H1 (cell line): ENCODE measurements around the gene TIAM2.

Source experiments
- EP300 ChIP-seq, 2 experiments: IDR thresholded peaks; 1 replicate in 1 of 2; 2 replicates in 1 of 2; pipeline ENCODE4 v1.6.1; 2011 to 2012; ENCODE audit warnings: low read depth in 2 of 2, low read length in 2 of 2, mild to moderate bottlenecking in 2 of 2, borderline replicate concordance in 1 of 2, inconsistent platforms in 1 of 2, moderate library complexity in 1 of 2
- EZH2 ChIP-seq: fragments of 200-600 bp; sonication (generic); IDR thresholded peaks from 2 replicates; pipeline ENCODE4 v1.7.1; 2012; ENCODE audit warnings: low read depth, mild to moderate bottlenecking, moderate library complexity, low read length, inconsistent platforms; ENCODE audit not compliant: severe bottlenecking
- GABPA ChIP-seq: IDR thresholded peaks from 2 replicates; pipeline ENCODE4 v1.6.1; 2011; ENCODE audit warnings: mild to moderate bottlenecking, low read length, moderate library complexity, borderline replicate concordance; ENCODE audit not compliant: insufficient read depth
- POLR2A ChIP-seq, 2 experiments: IDR thresholded peaks; 1 replicate in 1 of 2; 2 replicates in 1 of 2; pipeline ENCODE4 v1.6.1; 2011; ENCODE audit warnings: low read depth in 2 of 2, low read length in 2 of 2, mild to moderate bottlenecking in 2 of 2; ENCODE audit errors: control extremely low read depth in 1 of 2
- POLR2AphosphoS5 ChIP-seq: IDR thresholded peaks from 2 replicates; pipeline ENCODE4 v1.6.1; 2011; ENCODE audit warnings: low read depth, low read length
- SP1 ChIP-seq: IDR thresholded peaks from 2 replicates; pipeline ENCODE4 v1.6.1; 2011; ENCODE audit warnings: low read depth, low read length
- ZNF274 ChIP-seq: IDR thresholded peaks from 2 replicates; pipeline ENCODE4 v1.7.0; 2012; ENCODE audit warnings: low read length, borderline replicate concordance; ENCODE audit errors: extremely low read depth
- TF ChIP-seq, protein P1 (sequence below), 3 experiments: IDR thresholded peaks; 1 replicate in 2 of 3; 2 replicates in 1 of 3; pipeline versions ENCODE4 v1.5.1 to v1.6.1; 2011; ENCODE audit warnings: low read length in 3 of 3, mild to moderate bottlenecking in 3 of 3, inconsistent platforms in 2 of 3, low read depth in 1 of 3, moderate library complexity in 1 of 3; ENCODE audit not compliant: insufficient read depth in 1 of 3; ENCODE audit errors: control extremely low read depth in 1 of 3

DNA sequence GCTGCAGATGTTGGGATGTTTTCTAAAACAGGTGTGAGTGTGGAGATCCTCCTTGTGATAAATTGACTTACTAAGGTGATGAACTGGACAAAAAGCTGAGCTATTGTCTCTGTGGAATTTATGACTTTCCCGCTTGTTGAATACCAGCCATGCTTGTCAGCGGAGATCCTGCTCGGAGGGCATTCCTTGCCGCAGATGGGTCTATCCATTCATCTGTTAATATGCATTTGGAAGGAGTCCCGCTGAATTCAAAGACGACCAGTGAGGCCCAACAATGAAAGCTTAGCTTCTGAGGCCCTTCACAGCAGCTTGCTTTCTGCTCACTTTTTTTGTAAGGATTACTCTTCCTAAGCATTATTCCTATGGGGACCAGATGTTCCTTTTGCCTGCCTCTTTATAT is 124.9 kb downstream of the TIAM2 start:
- TF ChIP-seq POLR2AphosphoS5 (no peak), EP300 (IDR thresholded peaks at IDR 0.05; ENCODE audit: borderline replicate concordance in 1 of 2, low read depth in 2 of 2, low read length in 2 of 2) (peak in 1 of 2 experiments; percentile 96; a peak in 1 of 3 replicates), GABPA (no peak), EZH2 (no peak), POLR2A (IDR thresholded peaks at IDR 0.05; ENCODE audit: control extremely low read depth in 1 of 2, low read depth in 2 of 2, low read length in 2 of 2) (no peak), SP1 (peak; percentile 78), ZNF274 (no peak)
- TF ChIP-seq, protein P1, sequence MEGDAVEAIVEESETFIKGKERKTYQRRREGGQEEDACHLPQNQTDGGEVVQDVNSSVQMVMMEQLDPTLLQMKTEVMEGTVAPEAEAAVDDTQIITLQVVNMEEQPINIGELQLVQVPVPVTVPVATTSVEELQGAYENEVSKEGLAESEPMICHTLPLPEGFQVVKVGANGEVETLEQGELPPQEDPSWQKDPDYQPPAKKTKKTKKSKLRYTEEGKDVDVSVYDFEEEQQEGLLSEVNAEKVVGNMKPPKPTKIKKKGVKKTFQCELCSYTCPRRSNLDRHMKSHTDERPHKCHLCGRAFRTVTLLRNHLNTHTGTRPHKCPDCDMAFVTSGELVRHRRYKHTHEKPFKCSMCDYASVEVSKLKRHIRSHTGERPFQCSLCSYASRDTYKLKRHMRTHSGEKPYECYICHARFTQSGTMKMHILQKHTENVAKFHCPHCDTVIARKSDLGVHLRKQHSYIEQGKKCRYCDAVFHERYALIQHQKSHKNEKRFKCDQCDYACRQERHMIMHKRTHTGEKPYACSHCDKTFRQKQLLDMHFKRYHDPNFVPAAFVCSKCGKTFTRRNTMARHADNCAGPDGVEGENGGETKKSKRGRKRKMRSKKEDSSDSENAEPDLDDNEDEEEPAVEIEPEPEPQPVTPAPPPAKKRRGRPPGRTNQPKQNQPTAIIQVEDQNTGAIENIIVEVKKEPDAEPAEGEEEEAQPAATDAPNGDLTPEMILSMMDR (IDR thresholded peaks at IDR 0.05; ENCODE audit: control extremely low read depth in 1 of 3, insufficient read depth in 1 of 3, low read depth in 1 of 3, low read length in 3 of 3), result no peak
